HG03469 (cell line): Measurements from ENCODE around the gene SMIM35.

Source experiments
- ATAC-seq: cut with Tn5 transposase; IDR thresholded peaks from one replicate; pipeline ENCODE4 v1.9.1; 2021; ENCODE audit warnings: mild to moderate bottlenecking, moderate library complexity, moderate number of reproducible peaks; ENCODE audit not compliant: unreplicated experiment

SMIM35 gene

GRCh38 chr11:118060081-118060661 is 26.6 kb downstream of the SMIM35 start:
- ATAC-seq, result no peak

- no peak for ATAC-seq
These were observed 27.4 kb downstream of the SMIM35 start for GRCh38 chr11:118059246-118059940.

GRCh38 chr11:118058311-118059245 is 28.2 kb downstream of the SMIM35 start:
- no peak for ATAC-seq

GRCh38 chr11:118057251-118058145 is 29.3 kb downstream of the SMIM35 start:
- ATAC-seq, result no peak

- ATAC-seq, result no peak
These were observed 30.0 kb downstream of the SMIM35 start for GRCh38 chr11:118056806-118057205.

GRCh38 chr11:118055966-118056365 is 30.8 kb downstream of the SMIM35 start:
- no peak for ATAC-seq

- no peak for ATAC-seq
These were observed 31.8 kb downstream of the SMIM35 start for GRCh38 chr11:118054712-118055640.

- no peak for ATAC-seq
These were observed 34.1 kb downstream of the SMIM35 start for GRCh38 chr11:118052581-118053206.

GRCh38 chr11:118051611-118052461 is 34.9 kb downstream of the SMIM35 start:
- ATAC-seq, result no peak

GRCh38 chr11:118051136-118051610 is 35.6 kb downstream of the SMIM35 start:
- no peak for ATAC-seq

GRCh38 chr11:118050208-118050891 is 36.4 kb downstream of the SMIM35 start:
- ATAC-seq, result no peak

GRCh38 chr11:118049771-118050170 is 37.0 kb downstream of the SMIM35 start:
- no peak for ATAC-seq

GRCh38 chr11:118048472-118049370 is 38.0 kb downstream of the SMIM35 start:
- no peak for ATAC-seq

- ATAC-seq, result no peak
These were observed 39.0 kb downstream of the SMIM35 start for GRCh38 chr11:118047749-118048148.

GRCh38 chr11:118046964-118047700 is 39.6 kb downstream of the SMIM35 start:
- ATAC-seq, result no peak
